A549 (cell line): ENCODE measurements around the gene DNAH5. TPM values are rescaled to one million over a fixed set of nuclear protein-coding genes. Genes with fewer than 3 reads are reported as not detected.

Source experiments
- ATAC-seq, 2 experiments: fragments of 200-7000 bp in 1 of 2; fragments of >200 bp in 1 of 2; cut with Nextera tagmentation in 1 of 2; cut with Tn5 transposase in 1 of 2; 3 replicates each; pipeline versions ENCODE4 v1.8.0 to v1.9.1; 2018 to 2020; ENCODE audit warnings: mild to moderate bottlenecking in 1 of 2, moderate library complexity in 1 of 2
- CTCF ChIA-PET: fragments of 300-600 bp; sonication (Branson Sonifier 250); formaldehyde crosslinking; extraction: SDS; loops from one replicate; lab custom pipeline; 2021; ENCODE audit warnings: antibody characterized with exemption, inconsistent platforms; lab: Yijun Ruan, JAX
- POLR2A ChIA-PET: fragments of 350-600 bp; formaldehyde crosslinking; extraction: SDS; loops from one replicate; lab custom pipeline; 2021; ENCODE audit warnings: antibody characterized with exemption, inconsistent platforms; lab: Yijun Ruan, JAX
- DNase-seq, 2 experiments: peaks; one replicate each; pipeline versions ENCODE4 v3.0.0 to v3.0.0-alpha.2; 2011 to 2016; ENCODE audit warnings: low read depth in 1 of 2, low spot score in 1 of 2
- FAIRE-seq: peaks from 2 replicates; lab custom pipeline; 2011; peaks lifted over from hg19 to GRCh38; lab: Jason Lieb, UNC
- H3K27ac ChIP-seq, 2 experiments: fragments of >200 bp; sonication (Bioruptor Twin); formaldehyde crosslinking; 3 replicates each; pipeline ENCODE4 v1.5.1; 2016 to 2017
- H3K4me1 ChIP-seq: fragments of >200 bp; sonication (Bioruptor Twin); formaldehyde crosslinking; 3 replicates; pipeline ENCODE4 v1.6.1; 2016
- H3K4me2 ChIP-seq: fragments of >200 bp; sonication (Bioruptor Twin); formaldehyde crosslinking; 3 replicates; pipeline ENCODE4 v1.6.1; 2016
- H3K4me3 ChIP-seq: fragments of >200 bp; sonication (Bioruptor Twin); formaldehyde crosslinking; 3 replicates; pipeline ENCODE4 v1.5.1; 2016
- H3K9me3 ChIP-seq: fragments of >200 bp; sonication (Bioruptor Twin); formaldehyde crosslinking; 3 replicates; pipeline ENCODE4 v1.6.1; 2016
- BHLHE40 ChIP-seq: IDR thresholded peaks from 2 replicates; pipeline ENCODE4 v1.6.1; 2012; ENCODE audit warnings: low read depth, low read length, inconsistent platforms
- CBX2 ChIP-seq: fragments of 200-600 bp; sonication (generic); IDR thresholded peaks from 2 replicates; pipeline ENCODE4 v1.6.1; 2016; ENCODE audit warnings: low read depth, mild to moderate bottlenecking, borderline replicate concordance
- CEBPB ChIP-seq, 2 experiments: fragments of >200 bp in 1 of 2; sonication (Bioruptor Twin) in 1 of 2; formaldehyde crosslinking in 1 of 2; IDR thresholded peaks; 2 replicates each; pipeline ENCODE4 v1.6.1; 2012 to 2016
- CHD2 ChIP-seq: fragments of 150-350 bp; IDR thresholded peaks from 2 replicates; pipeline ENCODE4 v1.6.1; 2014; ENCODE audit warnings: low read length; ENCODE audit not compliant: partially characterized antibody
- CHD4 ChIP-seq: fragments of 200-600 bp; sonication (generic); IDR thresholded peaks from 2 replicates; pipeline ENCODE4 v1.6.1; 2016; ENCODE audit warnings: antibody characterized with exemption, mild to moderate bottlenecking, borderline replicate concordance
- EHF ChIP-seq: fragments of 250-450 bp; sonication (Bioruptor Pico); IDR thresholded peaks from 2 replicates; pipeline ENCODE4 v1.5.0; 2020; ENCODE audit warnings: mild to moderate bottlenecking
- EHMT2 ChIP-seq: fragments of 200-600 bp; sonication (generic); IDR thresholded peaks from 2 replicates; pipeline ENCODE4 v1.6.1; 2016; ENCODE audit warnings: antibody characterized with exemption, low read depth, mild to moderate bottlenecking, moderate library complexity
- FOSL2 ChIP-seq, 2 experiments: fragments of 450-650 bp in 1 of 2; fragments of >200 bp in 1 of 2; sonication (Bioruptor Twin) in 1 of 2; formaldehyde crosslinking; IDR thresholded peaks; 2 replicates each; pipeline versions ENCODE4 v1.5.0 to v1.6.1; 2016 to 2020; ENCODE audit warnings: mild to moderate bottlenecking in 1 of 2, moderate library complexity in 1 of 2
- JUNB ChIP-seq: fragments of >200 bp; sonication (Bioruptor Twin); formaldehyde crosslinking; IDR thresholded peaks from 2 replicates; pipeline ENCODE4 v1.6.1; 2016
- MAFK ChIP-seq: fragments of 450-650 bp; IDR thresholded peaks from 2 replicates; pipeline ENCODE4 v1.6.1; 2014; ENCODE audit not compliant: partially characterized antibody
- MYC ChIP-seq: IDR thresholded peaks from 2 replicates; pipeline ENCODE4 v1.6.1; 2012; ENCODE audit warnings: mild to moderate bottlenecking, inconsistent platforms, low read length, improper control_type of control experiment, borderline replicate concordance
- NR3C1 ChIP-seq: fragments of >200 bp; sonication (Bioruptor Twin); formaldehyde crosslinking; IDR thresholded peaks from 3 replicates; pipeline ENCODE4 v1.6.1; 2017
- POLR2AphosphoS2 ChIP-seq: conservative IDR thresholded peaks from 2 replicates; pipeline ENCODE4 v1.6.1; 2012; ENCODE audit warnings: low read length, improper control_type of control experiment, inconsistent platforms
- RFX5 ChIP-seq: fragments of 450-650 bp; IDR thresholded peaks from 2 replicates; pipeline ENCODE4 v1.7.1; 2014; ENCODE audit warnings: antibody characterized with exemption, mild to moderate bottlenecking, moderate library complexity
- SMC3 ChIP-seq: fragments of >200 bp; sonication (Bioruptor Twin); formaldehyde crosslinking; IDR thresholded peaks from 3 replicates; pipeline ENCODE4 v1.6.1; 2018; ENCODE audit warnings: inconsistent platforms
- SREBF2 ChIP-seq: fragments of 450-650 bp; IDR thresholded peaks from 2 replicates; pipeline ENCODE4 v1.6.1; 2014; ENCODE audit warnings: mild to moderate bottlenecking, moderate library complexity
- TFCP2L1 ChIP-seq: fragments of 250-450 bp; sonication (Bioruptor Pico); IDR thresholded peaks from 2 replicates; pipeline ENCODE4 v1.5.0; 2021; ENCODE audit warnings: mild to moderate bottlenecking
- ZFP36 ChIP-seq: fragments of 450-650 bp; IDR thresholded peaks from 2 replicates; pipeline ENCODE4 v1.6.1; 2014; ENCODE audit warnings: borderline replicate concordance; ENCODE audit not compliant: partially characterized antibody
- ZNF302 ChIP-seq: fragments of 250-450 bp; sonication (Bioruptor Pico); IDR thresholded peaks from 2 replicates; pipeline ENCODE4 v1.9.0; 2021; ENCODE audit warnings: inconsistent platforms, mild to moderate bottlenecking, moderate library complexity
- WGBS: methylation state at CpG from one replicate; pipeline ENCODE4 v1.1.6; 2017; ENCODE audit errors: missing lambda C conversion rate; 5-methylcytosine and 5-hydroxymethylcytosine counted together
- polyA plus RNA-seq, 4 experiments: library from polyadenylated mRNA; depleted of rRNA in 3 of 4; stranded (reverse); fragments of >200 nt; fragmentation: RNase III in 1 of 4; extraction: RNeasy Plus Mini Kit Qiagen cat#74134 plus additional on column Dnase treatment in 1 of 4; gene quantifications; 2 replicates in 3 of 4; 3 replicates in 1 of 4; pipeline ENCODE4 v1.2.3, GENCODE V29; 2011 to 2017
- TF ChIP-seq, protein P1 (sequence below): fragments of 200-600 bp; sonication (generic); IDR thresholded peaks from 2 replicates; pipeline ENCODE4 v1.6.1; 2016; ENCODE audit warnings: antibody characterized with exemption, mild to moderate bottlenecking, moderate library complexity
- TF ChIP-seq, protein P2 (sequence below): IDR thresholded peaks from 2 replicates; pipeline ENCODE4 v1.6.1; 2012
- TF ChIP-seq, protein P3 (sequence below): IDR thresholded peaks from 2 replicates; pipeline ENCODE4 v1.6.1; 2012; ENCODE audit warnings: low read depth, borderline replicate concordance

DNAH5 gene
- polyA plus RNA-seq, 2 of the 4 experiments (the other 2 are of a cell fraction), result 0.15 to 1.0 TPM

DNA sequence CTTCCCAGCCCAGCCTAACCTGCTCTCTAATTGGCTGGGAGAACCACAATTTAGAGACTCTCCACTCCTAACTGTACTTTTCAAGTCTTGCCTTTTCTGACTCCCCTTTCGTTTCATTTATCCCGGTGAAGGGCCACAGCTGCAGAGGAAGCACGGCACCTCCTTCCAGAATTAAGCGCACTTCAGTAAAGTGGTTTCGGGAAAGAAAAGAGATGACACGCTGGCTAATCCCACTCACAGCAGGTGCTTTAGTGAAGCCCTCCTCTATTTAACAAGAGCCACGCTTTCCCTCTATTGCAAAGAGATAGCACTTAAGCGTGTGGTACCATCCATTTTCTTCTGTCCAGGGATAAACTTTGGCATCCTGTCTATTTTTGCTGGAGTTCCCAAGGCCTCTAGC, 4.8 kb downstream of the DNAH5 start:
- POLR2A ChIA-PET, result no interaction called here
- H3K4me1 ChIP-seq, result no peaks in the 10 kb centered on the region
- ATAC-seq (no peak), FAIRE-seq (no peak), DNase-seq (no peak)
- TF ChIP-seq, protein P1, sequence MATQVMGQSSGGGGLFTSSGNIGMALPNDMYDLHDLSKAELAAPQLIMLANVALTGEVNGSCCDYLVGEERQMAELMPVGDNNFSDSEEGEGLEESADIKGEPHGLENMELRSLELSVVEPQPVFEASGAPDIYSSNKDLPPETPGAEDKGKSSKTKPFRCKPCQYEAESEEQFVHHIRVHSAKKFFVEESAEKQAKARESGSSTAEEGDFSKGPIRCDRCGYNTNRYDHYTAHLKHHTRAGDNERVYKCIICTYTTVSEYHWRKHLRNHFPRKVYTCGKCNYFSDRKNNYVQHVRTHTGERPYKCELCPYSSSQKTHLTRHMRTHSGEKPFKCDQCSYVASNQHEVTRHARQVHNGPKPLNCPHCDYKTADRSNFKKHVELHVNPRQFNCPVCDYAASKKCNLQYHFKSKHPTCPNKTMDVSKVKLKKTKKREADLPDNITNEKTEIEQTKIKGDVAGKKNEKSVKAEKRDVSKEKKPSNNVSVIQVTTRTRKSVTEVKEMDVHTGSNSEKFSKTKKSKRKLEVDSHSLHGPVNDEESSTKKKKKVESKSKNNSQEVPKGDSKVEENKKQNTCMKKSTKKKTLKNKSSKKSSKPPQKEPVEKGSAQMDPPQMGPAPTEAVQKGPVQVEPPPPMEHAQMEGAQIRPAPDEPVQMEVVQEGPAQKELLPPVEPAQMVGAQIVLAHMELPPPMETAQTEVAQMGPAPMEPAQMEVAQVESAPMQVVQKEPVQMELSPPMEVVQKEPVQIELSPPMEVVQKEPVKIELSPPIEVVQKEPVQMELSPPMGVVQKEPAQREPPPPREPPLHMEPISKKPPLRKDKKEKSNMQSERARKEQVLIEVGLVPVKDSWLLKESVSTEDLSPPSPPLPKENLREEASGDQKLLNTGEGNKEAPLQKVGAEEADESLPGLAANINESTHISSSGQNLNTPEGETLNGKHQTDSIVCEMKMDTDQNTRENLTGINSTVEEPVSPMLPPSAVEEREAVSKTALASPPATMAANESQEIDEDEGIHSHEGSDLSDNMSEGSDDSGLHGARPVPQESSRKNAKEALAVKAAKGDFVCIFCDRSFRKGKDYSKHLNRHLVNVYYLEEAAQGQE, result no peak
- no peak for TF ChIP-seq SREBF2
- no peak for TF ChIP-seq CHD4
- TF ChIP-seq EHF (CRISPR knock-in tag), result no peak
- no peak for TF ChIP-seq RFX5
- no peak for TF ChIP-seq JUNB
- no peak for TF ChIP-seq SMC3
- no peak for TF ChIP-seq EHMT2
- no peak for TF ChIP-seq MYC
- no peak for TF ChIP-seq CBX2
- no peak for TF ChIP-seq MAFK
- no peak for TF ChIP-seq CEBPB (IDR thresholded peaks at IDR 0.05)
- TF ChIP-seq TFCP2L1, result no peak
- 75% methylated on average over 8 of the region's 8 CpGs for WGBS
- CTCF ChIA-PET, result no interaction called here
- no peak overlapping the region for H3K4me2 ChIP-seq
- H3K9me3 ChIP-seq, result no peaks in the 10 kb centered on the region
- H3K27ac ChIP-seq, result no peak overlapping the region
- no peak overlapping the region for H3K4me3 ChIP-seq

DNA sequence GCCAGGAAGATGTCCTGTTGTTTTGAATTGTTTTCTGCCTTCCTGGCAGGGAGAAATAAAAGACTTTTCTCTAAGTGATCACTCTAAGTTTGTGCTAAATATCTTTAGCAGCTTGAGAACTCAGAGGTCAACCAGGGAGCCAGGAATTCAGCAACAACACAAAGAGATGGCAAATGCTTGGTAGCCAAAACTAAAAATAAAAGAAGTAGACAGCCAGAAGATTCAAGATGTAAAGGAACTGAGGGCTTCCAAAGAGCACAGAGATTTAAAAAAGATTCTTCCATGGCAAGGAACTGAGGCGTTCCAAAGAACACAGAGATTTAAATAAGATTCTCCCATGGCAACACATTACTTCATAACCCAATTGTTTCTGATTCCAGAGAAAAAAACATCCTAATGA, 9.6 kb downstream of the DNAH5 start:
- POLR2A ChIA-PET, result no interaction called here
- no peak overlapping the region for H3K4me3 ChIP-seq
- no peak overlapping the region for H3K4me2 ChIP-seq
- no peak overlapping the region for H3K27ac ChIP-seq
- no peak for FAIRE-seq
- no peak for TF ChIP-seq RFX5
- TF ChIP-seq POLR2AphosphoS2, result no peak
- no peak for TF ChIP-seq NR3C1
- no peak for TF ChIP-seq ZNF302 (CRISPR knock-in tag)
- no peak for TF ChIP-seq FOSL2 (IDR thresholded peaks at IDR 0.05)
- TF ChIP-seq FOSL2 (CRISPR knock-in tag; IDR thresholded peaks at IDR 0.05), result no peak
- no peak for TF ChIP-seq ZFP36
- TF ChIP-seq BHLHE40, result no peak
- TF ChIP-seq, protein P2, sequence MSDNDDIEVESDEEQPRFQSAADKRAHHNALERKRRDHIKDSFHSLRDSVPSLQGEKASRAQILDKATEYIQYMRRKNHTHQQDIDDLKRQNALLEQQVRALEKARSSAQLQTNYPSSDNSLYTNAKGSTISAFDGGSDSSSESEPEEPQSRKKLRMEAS, result no peak
- no peak for TF ChIP-seq CHD2
- TF ChIP-seq, protein P3, sequence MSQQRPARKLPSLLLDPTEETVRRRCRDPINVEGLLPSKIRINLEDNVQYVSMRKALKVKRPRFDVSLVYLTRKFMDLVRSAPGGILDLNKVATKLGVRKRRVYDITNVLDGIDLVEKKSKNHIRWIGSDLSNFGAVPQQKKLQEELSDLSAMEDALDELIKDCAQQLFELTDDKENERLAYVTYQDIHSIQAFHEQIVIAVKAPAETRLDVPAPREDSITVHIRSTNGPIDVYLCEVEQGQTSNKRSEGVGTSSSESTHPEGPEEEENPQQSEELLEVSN, result no peak
- TF ChIP-seq, all 56 proteins: peak for 0
- Histone ChIP-seq H3K4me1 (no peaks in the 10 kb centered on the region), H3K9me3 (peaks cover 5% of the 10 kb centered on the region; the same call in 1 of the 3 replicates)
- 2% methylated on average over 1 of the region's 1 CpG for WGBS
- no peak for DNase-seq
- no peak for ATAC-seq
- CTCF ChIA-PET, result no interaction called here
